Type B pancreatic cell (in vitro differentiated cells): ENCODE measurements around the gene KLHDC8B. TPM values are rescaled to one million over a fixed set of nuclear protein-coding genes. Genes with fewer than 3 reads are reported as not detected.

Source experiments
- DNase-seq: peaks from one replicate; pipeline ENCODE4 v3.0.0; 2021; ENCODE audit warnings: mixed read lengths; ENCODE audit not compliant: unreplicated experiment; ENCODE audit errors: extremely low spot score
- H3K27ac Mint-ChIP-seq: 2 replicates; pipeline ENCODE4 v1.8.0; 2021; ENCODE audit warnings: mild to moderate bottlenecking, mixed read lengths
- H3K27me3 Mint-ChIP-seq: 2 replicates; pipeline ENCODE4 v1.8.0; 2021; ENCODE audit warnings: mixed read lengths
- H3K36me3 Mint-ChIP-seq: 2 replicates; pipeline ENCODE4 v1.8.0; 2021; ENCODE audit warnings: mixed read lengths
- H3K4me1 Mint-ChIP-seq: one replicate; pipeline ENCODE4 v1.8.0; 2021; ENCODE audit warnings: mixed read lengths; ENCODE audit not compliant: unreplicated experiment
- H3K4me3 Mint-ChIP-seq: 2 replicates; pipeline ENCODE4 v1.8.0; 2021; ENCODE audit warnings: mild to moderate bottlenecking, mixed read lengths
- H3K9me3 Mint-ChIP-seq: 2 replicates; pipeline ENCODE4 v1.8.0; 2021; ENCODE audit warnings: mixed read lengths
- CTCF ChIP-seq: fragments of 200-600 bp; sonication (generic); conservative IDR thresholded peaks from 2 replicates; pipeline ENCODE4 v1.5.0; 2021; ENCODE audit warnings: antibody characterized with exemption, mild to moderate bottlenecking
- total RNA-seq: library from RNA; stranded (reverse); gene quantifications from 2 replicates; pipeline ENCODE4 v1.2.1, GENCODE V29; 2021; ENCODE audit warnings: low replicate concordance

Gene KLHDC8B
- total RNA-seq, 1 donor from 2014 or later = 42.1 TPM

DNA sequence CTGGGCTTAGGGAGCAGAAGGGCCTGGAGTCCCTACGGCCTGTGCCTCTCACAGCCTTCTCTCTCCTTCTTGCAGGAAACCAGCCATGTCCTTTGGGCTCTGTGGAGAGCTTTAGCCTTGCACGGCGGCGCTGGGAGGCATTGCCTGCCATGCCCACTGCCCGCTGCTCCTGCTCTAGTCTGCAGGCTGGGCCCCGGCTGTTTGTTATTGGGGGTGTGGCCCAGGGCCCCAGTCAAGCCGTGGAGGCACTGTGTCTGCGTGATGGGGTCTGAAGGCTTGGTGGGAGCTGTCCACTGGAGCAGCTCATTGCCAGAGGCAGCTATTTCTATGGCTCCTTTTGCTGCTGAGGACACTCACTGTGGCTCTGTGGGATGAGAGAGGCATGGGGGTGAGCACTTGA lies 4.1 kb downstream of the KLHDC8B start:
- H3K4me3 Mint-ChIP-seq = no peak overlapping the region
- peaks cover 2% of the 10 kb centered on the region for H3K27me3 Mint-ChIP-seq
- no peak overlapping the region for H3K27ac Mint-ChIP-seq
- TF ChIP-seq CTCF = no peak
- DNase-seq = no peak
- no peaks in the 10 kb centered on the region for H3K9me3 Mint-ChIP-seq
- H3K36me3 Mint-ChIP-seq = peaks cover 7% of the 10 kb centered on the region
- H3K4me1 Mint-ChIP-seq = peaks cover 30% of the 10 kb centered on the region

GRCh38 chr3:49177073-49177472 lies 5.7 kb downstream of the KLHDC8B start:
- no peak for DNase-seq
- H3K36me3 Mint-ChIP-seq = peaks cover 14% of the 10 kb centered on the region
- no peak for TF ChIP-seq CTCF
- no peak overlapping the region for H3K4me3 Mint-ChIP-seq
- H3K4me1 Mint-ChIP-seq = peaks cover 19% of the 10 kb centered on the region
- peaks cover 2% of the 10 kb centered on the region for H3K27me3 Mint-ChIP-seq
- H3K9me3 Mint-ChIP-seq = no peaks in the 10 kb centered on the region
- no peak overlapping the region for H3K27ac Mint-ChIP-seq

- H3K4me1 Mint-ChIP-seq = peaks cover 3% of the 10 kb centered on the region
- H3K27me3 Mint-ChIP-seq = peaks cover 2% of the 10 kb centered on the region
- no peak for DNase-seq
- no peaks in the 10 kb centered on the region for H3K9me3 Mint-ChIP-seq
- no peak for TF ChIP-seq CTCF
- H3K4me3 Mint-ChIP-seq = no peak overlapping the region
- H3K27ac Mint-ChIP-seq = no peak overlapping the region
- peaks cover 14% of the 10 kb centered on the region for H3K36me3 Mint-ChIP-seq
These were observed 8.7 kb downstream of the KLHDC8B start for GRCh38 chr3:49180116-49180515.

DNA sequence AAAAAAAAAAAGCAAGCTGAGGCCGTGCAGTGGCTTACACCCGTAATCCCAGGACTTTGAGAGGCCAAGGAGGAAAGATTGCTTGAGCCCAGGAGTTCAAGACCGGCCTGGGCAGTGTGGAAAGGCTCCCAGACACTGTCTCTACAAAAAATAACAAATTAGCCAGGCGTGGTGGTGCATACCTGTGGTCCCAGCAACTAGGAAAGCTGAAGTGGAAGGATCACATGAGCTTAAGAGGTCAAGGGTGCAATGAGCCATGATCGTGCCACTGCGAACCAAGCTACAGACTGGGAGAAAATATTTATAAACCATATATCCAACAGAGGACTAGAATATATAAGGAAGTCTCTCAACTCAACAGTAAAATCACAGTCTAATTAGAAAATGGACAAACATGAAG lies 10.0 kb downstream of the KLHDC8B start:
- H3K4me3 Mint-ChIP-seq = no peak overlapping the region
- DNase-seq = no peak
- TF ChIP-seq CTCF = no peak
- no peak overlapping the region for H3K27ac Mint-ChIP-seq
- no peaks in the 10 kb centered on the region for H3K9me3 Mint-ChIP-seq
- H3K4me1 Mint-ChIP-seq = no peaks in the 10 kb centered on the region
- peaks cover 2% of the 10 kb centered on the region for H3K27me3 Mint-ChIP-seq
- peaks cover 14% of the 10 kb centered on the region for H3K36me3 Mint-ChIP-seq

DNA sequence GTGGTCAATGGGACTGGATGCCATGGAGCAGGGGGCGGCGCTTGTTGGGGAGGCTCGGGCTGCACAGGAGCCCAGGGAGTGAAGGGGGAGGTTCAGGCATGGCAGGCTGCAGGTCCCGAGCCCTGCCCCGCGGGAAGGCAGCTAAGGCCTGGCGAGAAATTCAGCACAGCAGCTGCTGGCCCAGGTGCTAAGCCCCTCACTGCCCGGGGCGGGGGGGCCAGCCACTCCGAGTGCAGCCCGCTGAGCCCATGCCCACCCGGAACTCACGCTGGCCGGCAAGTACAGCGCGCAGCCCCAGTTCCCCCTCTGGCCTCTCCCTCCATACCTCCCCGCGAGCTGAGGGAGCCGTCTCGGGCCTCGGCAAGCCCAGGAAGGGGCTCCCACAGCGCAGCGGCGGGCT lies 11.3 kb downstream of the KLHDC8B start:
- no peak for TF ChIP-seq CTCF
- Mint-ChIP-seq H3K36me3 (peaks cover 14% of the 10 kb centered on the region), H3K27ac (no peak overlapping the region), H3K27me3 (peaks cover 2% of the 10 kb centered on the region), H3K4me1 (no peaks in the 10 kb centered on the region), H3K9me3 (no peaks in the 10 kb centered on the region), H3K4me3 (no peak overlapping the region)
- no peak for DNase-seq

DNA sequence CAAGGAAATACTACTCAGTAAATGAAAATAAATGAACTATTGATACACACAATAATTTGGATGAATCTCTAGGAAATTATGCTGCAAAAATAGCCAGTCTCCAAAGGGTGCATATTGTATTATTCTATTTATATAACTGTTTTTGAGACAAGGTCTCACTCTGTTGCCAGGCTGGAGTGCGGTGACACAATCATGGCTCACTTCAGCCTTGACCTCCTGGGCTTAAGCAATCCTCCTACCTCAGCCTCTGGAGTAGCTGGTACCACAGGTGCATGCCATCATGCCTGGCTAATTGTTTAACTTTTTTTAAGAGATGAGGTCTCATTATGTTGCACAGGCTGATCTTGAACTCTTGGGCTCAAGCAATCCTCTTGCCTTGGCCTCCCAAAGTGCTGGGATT lies 12.5 kb downstream of the KLHDC8B start:
- no peak overlapping the region for H3K27ac Mint-ChIP-seq
- no peak for TF ChIP-seq CTCF
- no peak overlapping the region for H3K4me3 Mint-ChIP-seq
- no peaks in the 10 kb centered on the region for H3K9me3 Mint-ChIP-seq
- DNase-seq = no peak
- peaks cover 14% of the 10 kb centered on the region for H3K36me3 Mint-ChIP-seq
- H3K4me1 Mint-ChIP-seq = no peaks in the 10 kb centered on the region
- H3K27me3 Mint-ChIP-seq = peaks cover 2% of the 10 kb centered on the region
